GM12878 (cell line): ENCODE data around the gene LEFTY1. TPM values are rescaled to one million over a fixed set of nuclear protein-coding genes. Genes with fewer than 3 reads are reported as not detected.

Source experiments
- ATAC-seq: fragments of 200-7000 bp; cut with Tn5 transposase; 3 replicates; pipeline ENCODE4 v1.9.1; 2020; ENCODE audit warnings: mild to moderate bottlenecking, moderate library complexity
- BruUV-seq: library from RNA; stranded (reverse); fragments of 400-500 nt; replicated peaks from 2 replicates; lab custom pipeline; 2021; lab: Mats Ljungman, UMichigan
- CTCF ChIA-PET: fragments of 300-600 bp; sonication (Branson Sonifier 250); formaldehyde crosslinking; extraction: SDS; loops from one replicate; lab custom pipeline; 2021; ENCODE audit warnings: inconsistent platforms; lab: Yijun Ruan, JAX
- POLR2A ChIA-PET: fragments of 350-600 bp; formaldehyde crosslinking; extraction: SDS; loops from one replicate; lab custom pipeline; 2021; ENCODE audit warnings: inconsistent platforms; lab: Charles Lee
- RAD21 ChIA-PET: fragments of 300-600 bp; sonication (Branson Sonifier 250); formaldehyde crosslinking; loops from one replicate; lab custom pipeline; 2023; ENCODE audit warnings: antibody characterized with exemption; ENCODE audit not compliant: unreplicated experiment; lab: Charles Lee
- SMC1A ChIA-PET: fragments of 300-600 bp; sonication (Branson Sonifier 250); formaldehyde crosslinking; loops from one replicate; lab custom pipeline; 2023; ENCODE audit not compliant: unreplicated experiment, uncharacterized antibody; lab: Charles Lee
- DNase-seq: peaks from one replicate; pipeline ENCODE4 v3.0.0-alpha.2; 2011; ENCODE audit warnings: low read depth, low spot score
- FAIRE-seq: peaks from 3 replicates; lab custom pipeline; 2011; peaks lifted over from hg19 to GRCh38; lab: Jason Lieb, UNC
- H2AFZ ChIP-seq: 2 replicates; pipeline ENCODE4 v1.6.0; 2011; ENCODE audit warnings: low read depth, low read length, control low read depth; ENCODE audit not compliant: control insufficient read depth
- H3K27ac ChIP-seq: 2 replicates; pipeline ENCODE4 v1.5.1; 2011; ENCODE audit warnings: control low read depth; ENCODE audit not compliant: control insufficient read depth, insufficient read depth
- H3K27me3 ChIP-seq, 2 experiments: replicated peaks in 1 of 2; 2 replicates each; pipeline versions ENCODE4 v1.6.0 to v1.6.1; 2011; ENCODE audit warnings: low read length in 1 of 2; ENCODE audit not compliant: control insufficient read depth in 2 of 2, insufficient read depth in 2 of 2
- H3K36me3 ChIP-seq, 2 experiments: 2 replicates each; pipeline ENCODE4 v1.5.1; 2011; ENCODE audit warnings: low read length in 1 of 2; ENCODE audit not compliant: control insufficient read depth in 2 of 2, insufficient read depth in 2 of 2
- H3K4me1 ChIP-seq: 2 replicates; pipeline ENCODE4 v1.6.1; 2011; ENCODE audit warnings: mild to moderate bottlenecking, low read length, moderate library complexity, mixed read lengths; ENCODE audit not compliant: control insufficient read depth, insufficient read depth
- H3K4me2 ChIP-seq: 2 replicates; pipeline ENCODE4 v1.6.0; 2011; ENCODE audit warnings: control low read depth; ENCODE audit not compliant: control insufficient read depth, insufficient read depth
- H3K4me3 ChIP-seq: fragments of 200-600 bp; sonication (generic); 2 replicates; pipeline ENCODE4 v1.5.1; 2016
- H3K79me2 ChIP-seq: 2 replicates; pipeline ENCODE4 v1.6.0; 2011; ENCODE audit warnings: low read length; ENCODE audit not compliant: control insufficient read depth, insufficient read depth
- H3K9ac ChIP-seq: 2 replicates; pipeline ENCODE4 v1.8.0; 2011; ENCODE audit warnings: low read length, control low read depth, mixed read lengths; ENCODE audit not compliant: control insufficient read depth, insufficient read depth
- H3K9me3 ChIP-seq: replicated peaks from 3 replicates; pipeline ENCODE4 v1.5.1; 2011; ENCODE audit warnings: mild to moderate bottlenecking, low read length; ENCODE audit not compliant: control insufficient read depth, insufficient read depth
- H4K20me1 ChIP-seq: 2 replicates; pipeline ENCODE4 v1.6.0; 2011; ENCODE audit not compliant: control insufficient read depth, insufficient read depth
- ATF7 ChIP-seq: fragments of 450-650 bp; IDR thresholded peaks from 2 replicates; pipeline ENCODE4 v1.6.1; 2016; ENCODE audit warnings: low read depth, mild to moderate bottlenecking
- HCFC1 ChIP-seq: fragments of 150-350 bp; IDR thresholded peaks from 2 replicates; pipeline ENCODE4 v1.6.1; 2014; ENCODE audit warnings: low read length
- HDGF ChIP-seq: fragments of 450-650 bp; IDR thresholded peaks from 2 replicates; pipeline ENCODE4 v1.6.1; 2016; ENCODE audit warnings: antibody characterized with exemption
- IKZF2 ChIP-seq, 2 experiments: fragments of 450-650 bp; IDR thresholded peaks; 2 replicates each; pipeline ENCODE4 v1.6.1; 2017; ENCODE audit warnings: mild to moderate bottlenecking in 2 of 2, moderate library complexity in 2 of 2
- MEF2A ChIP-seq: IDR thresholded peaks from 2 replicates; pipeline ENCODE4 v1.6.1; 2011; ENCODE audit warnings: low read depth, mild to moderate bottlenecking, low read length, moderate library complexity; ENCODE audit not compliant: insufficient read depth
- NR2F1 ChIP-seq: fragments of 450-650 bp; conservative IDR thresholded peaks from 2 replicates; pipeline ENCODE4 v1.6.1; 2017; ENCODE audit warnings: mild to moderate bottlenecking
- PAX8 ChIP-seq: fragments of 450-650 bp; IDR thresholded peaks from 2 replicates; pipeline ENCODE4 v1.6.1; 2017; ENCODE audit warnings: mild to moderate bottlenecking, moderate library complexity
- RUNX3 ChIP-seq: IDR thresholded peaks from 2 replicates; pipeline ENCODE4 v1.6.1; 2012; ENCODE audit warnings: low read length, inconsistent platforms
- SMAD1 ChIP-seq: fragments of 450-650 bp; IDR thresholded peaks from 2 replicates; pipeline ENCODE4 v1.6.1; 2018; ENCODE audit warnings: mild to moderate bottlenecking, low read depth; ENCODE audit not compliant: partially characterized antibody
- SMAD5 ChIP-seq: IDR thresholded peaks from 2 replicates; pipeline ENCODE4 v1.6.1; 2016; ENCODE audit warnings: antibody characterized with exemption, low read depth
- STAT3 ChIP-seq: IDR thresholded peaks from 2 replicates; pipeline ENCODE4 v1.6.1; 2011; ENCODE audit warnings: low read depth, low read length, improper control_type of control experiment
- WRNIP1 ChIP-seq: IDR thresholded peaks from 2 replicates; pipeline ENCODE4 v1.6.1; 2011; ENCODE audit warnings: low read depth, low read length, improper control_type of control experiment, borderline replicate concordance
- ZNF274 ChIP-seq: IDR thresholded peaks from one replicate; pipeline ENCODE4 v1.8.0; 2011; ENCODE audit not compliant: insufficient read length, insufficient read depth
- WGBS: methylation state at CpG from one replicate; pipeline ENCODE4 v1.1.6; 2016; ENCODE audit warnings: low lambda C conversion rate; ENCODE audit not compliant: insufficient replicate concordance, insufficient coverage; ENCODE audit errors: missing lambda C conversion rate; 5-methylcytosine and 5-hydroxymethylcytosine counted together
- in situ Hi-C: fragments of 300-500 bp; cut with MboI; formaldehyde crosslinking; loops from 9 replicates; pipeline ENCODE4 v1.14.3; 2018; ENCODE audit warnings: mixed read lengths
- intact Hi-C: fragments of 100-400 bp; cut with micrococcal nuclease; formaldehyde crosslinking; loops from one replicate; pipeline ENCODE4 v1.14.2; 2022; ENCODE audit not compliant: unreplicated experiment
- polyA plus RNA-seq, 11 experiments: library from polyadenylated mRNA; depleted of rRNA in 4 of 11; unstranded in 6 of 11; stranded (reverse) in 5 of 11; fragments of >200 nt; fragmentation: Nextera tagmentation in 4 of 11; fragmentation: Illumina TruSeq in 1 of 11; extraction: Ambion mirVana in 4 of 11; extraction: Trizol in 1 of 11; gene quantifications; 1 replicate in 1 of 11; 2 replicates in 10 of 11; pipeline versions ENCODE4 v1.2.1 to v1.2.3, GENCODE V29; 2011 to 2016; ENCODE audit warnings: inconsistent platforms in 2 of 11, missing spikeins in 2 of 11, low read depth in 1 of 11
- total RNA-seq, 4 experiments: library from RNA; depleted of rRNA in 3 of 4; stranded (reverse); fragments of >200 nt in 3 of 4; fragmentation: Illumina TruSeq in 1 of 4; extraction: Trizol in 1 of 4; gene quantifications; 2 replicates each; pipeline versions ENCODE4 v1.2.1 to v1.2.3, GENCODE V29; 2013 to 2021
- TF ChIP-seq, protein P1 (sequence below): IDR thresholded peaks from 2 replicates; pipeline ENCODE4 v1.6.1; 2011; ENCODE audit warnings: borderline replicate concordance, low read depth, mild to moderate bottlenecking, moderate library complexity, mixed read lengths, low read length; ENCODE audit not compliant: insufficient read depth; ENCODE audit errors: extremely low read length
- TF ChIP-seq, protein P2 (sequence below): fragments of 450-650 bp; formaldehyde crosslinking; IDR thresholded peaks from 2 replicates; pipeline ENCODE4 v1.5.0; 2022; ENCODE audit warnings: mild to moderate bottlenecking, missing genetic modification characterization
- TF ChIP-seq, protein P3 (sequence below): fragments of 450-650 bp; IDR thresholded peaks from 2 replicates; pipeline ENCODE4 v1.6.1; 2017; ENCODE audit warnings: mild to moderate bottlenecking, moderate library complexity

LEFTY1 gene
- total and polyA plus RNA-seq, 10 of the 15 experiments (the other 5 are each of a cell fraction or from before 2014, with no cell fraction given): 0.06 TPM; not detected in 8

DNA sequence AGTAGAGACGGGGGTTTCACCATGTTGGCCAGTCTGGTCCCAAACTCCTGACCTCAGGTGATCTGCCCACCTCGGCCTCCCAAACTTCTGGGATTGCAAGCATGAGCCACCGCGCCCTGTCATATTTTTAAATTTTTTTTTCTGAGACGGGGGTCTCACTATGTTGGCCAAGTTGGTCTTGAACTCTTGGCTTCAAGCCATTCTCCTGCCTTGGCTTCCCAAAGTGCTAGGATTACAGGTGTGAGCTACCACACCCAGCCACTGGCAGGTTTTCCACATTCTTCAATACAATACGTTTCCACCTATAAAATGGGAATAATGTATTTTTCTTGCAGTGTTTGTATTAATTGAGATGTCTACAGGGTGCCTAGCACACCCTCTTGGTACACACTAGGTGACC, 3.4 kb upstream of the LEFTY1 start (continued):
- TF ChIP-seq PAX8 (no peak), STAT3 (no peak), IKZF2 (IDR thresholded peaks at IDR 0.05) (no peak), MEF2A (no peak), WRNIP1 (no peak), ATF7 (no peak), HCFC1 (no peak)

DNA sequence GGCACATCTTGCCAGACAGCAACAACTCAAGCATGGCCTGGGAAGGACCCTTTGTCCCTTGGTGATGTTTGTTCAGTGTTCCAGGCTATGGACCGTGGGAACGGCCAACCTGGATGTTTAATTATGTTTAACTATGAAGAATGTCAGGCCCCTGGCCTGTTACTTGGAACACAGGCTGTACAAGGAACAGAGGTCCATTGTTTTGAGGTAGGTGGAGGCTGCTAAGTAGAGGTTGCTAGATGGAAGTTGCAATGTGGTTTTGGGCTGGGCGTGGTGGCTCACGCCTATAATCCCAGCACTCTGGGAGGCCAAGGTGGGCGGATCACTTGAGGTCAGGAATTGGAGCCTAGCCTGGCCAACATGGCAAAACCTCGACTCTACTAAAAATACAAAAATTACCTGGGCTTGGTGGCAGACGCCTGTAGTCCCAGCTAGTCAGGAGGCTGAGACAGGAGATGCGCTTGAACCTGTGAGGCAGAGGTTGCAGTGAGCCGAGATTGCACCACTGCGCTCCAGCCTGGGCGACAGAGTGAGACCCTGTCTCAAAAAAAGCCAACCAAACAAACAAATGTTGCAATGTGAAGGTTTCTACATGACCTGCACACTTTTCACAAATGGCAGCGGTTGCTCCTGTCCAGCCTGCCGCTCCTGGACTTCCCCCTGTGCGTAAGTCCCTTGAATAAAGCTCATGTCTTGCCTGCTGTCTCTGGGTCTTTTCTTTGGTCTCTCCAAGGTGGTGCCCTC, 2.5 kb upstream of the LEFTY1 start:
- WGBS: 68% methylated on average over 14 of the region's 14 CpGs
- intact Hi-C loops (no loop called here), in situ Hi-C loops (no loop called here)
- Histone ChIP-seq H3K9me3 (no peaks in the 10 kb centered on the region), H3K36me3 (no peaks in the 10 kb centered on the region), H3K27me3 (no peaks in the 10 kb centered on the region), H3K4me1 (peaks cover 1% of the 10 kb centered on the region), H3K4me2 (no peak overlapping the region), H2AFZ (no peak overlapping the region), H3K4me3 (no peak overlapping the region), H3K9ac (no peak overlapping the region), H3K79me2 (no peaks in the 10 kb centered on the region), H4K20me1 (no peaks in the 10 kb centered on the region), H3K27ac (no peak overlapping the region)
- CTCF ChIA-PET: no interaction called here
- FAIRE-seq: no peak
- POLR2A ChIA-PET: no interaction called here
- BruUV-seq: no TSS peak
- SMC1A ChIA-PET: no interaction called here
- DNase-seq: no peak
- ATAC-seq: no peak
- RAD21 ChIA-PET: no interaction called here
- TF ChIP-seq HDGF (no peak), NR2F1 (no peak), ZNF274 (no peak), RUNX3 (no peak), SMAD5 (no peak), SMAD1 (no peak)
- TF ChIP-seq, protein P1, sequence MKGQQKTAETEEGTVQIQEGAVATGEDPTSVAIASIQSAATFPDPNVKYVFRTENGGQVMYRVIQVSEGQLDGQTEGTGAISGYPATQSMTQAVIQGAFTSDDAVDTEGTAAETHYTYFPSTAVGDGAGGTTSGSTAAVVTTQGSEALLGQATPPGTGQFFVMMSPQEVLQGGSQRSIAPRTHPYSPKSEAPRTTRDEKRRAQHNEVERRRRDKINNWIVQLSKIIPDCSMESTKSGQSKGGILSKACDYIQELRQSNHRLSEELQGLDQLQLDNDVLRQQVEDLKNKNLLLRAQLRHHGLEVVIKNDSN: no peak
- TF ChIP-seq, protein P2, sequence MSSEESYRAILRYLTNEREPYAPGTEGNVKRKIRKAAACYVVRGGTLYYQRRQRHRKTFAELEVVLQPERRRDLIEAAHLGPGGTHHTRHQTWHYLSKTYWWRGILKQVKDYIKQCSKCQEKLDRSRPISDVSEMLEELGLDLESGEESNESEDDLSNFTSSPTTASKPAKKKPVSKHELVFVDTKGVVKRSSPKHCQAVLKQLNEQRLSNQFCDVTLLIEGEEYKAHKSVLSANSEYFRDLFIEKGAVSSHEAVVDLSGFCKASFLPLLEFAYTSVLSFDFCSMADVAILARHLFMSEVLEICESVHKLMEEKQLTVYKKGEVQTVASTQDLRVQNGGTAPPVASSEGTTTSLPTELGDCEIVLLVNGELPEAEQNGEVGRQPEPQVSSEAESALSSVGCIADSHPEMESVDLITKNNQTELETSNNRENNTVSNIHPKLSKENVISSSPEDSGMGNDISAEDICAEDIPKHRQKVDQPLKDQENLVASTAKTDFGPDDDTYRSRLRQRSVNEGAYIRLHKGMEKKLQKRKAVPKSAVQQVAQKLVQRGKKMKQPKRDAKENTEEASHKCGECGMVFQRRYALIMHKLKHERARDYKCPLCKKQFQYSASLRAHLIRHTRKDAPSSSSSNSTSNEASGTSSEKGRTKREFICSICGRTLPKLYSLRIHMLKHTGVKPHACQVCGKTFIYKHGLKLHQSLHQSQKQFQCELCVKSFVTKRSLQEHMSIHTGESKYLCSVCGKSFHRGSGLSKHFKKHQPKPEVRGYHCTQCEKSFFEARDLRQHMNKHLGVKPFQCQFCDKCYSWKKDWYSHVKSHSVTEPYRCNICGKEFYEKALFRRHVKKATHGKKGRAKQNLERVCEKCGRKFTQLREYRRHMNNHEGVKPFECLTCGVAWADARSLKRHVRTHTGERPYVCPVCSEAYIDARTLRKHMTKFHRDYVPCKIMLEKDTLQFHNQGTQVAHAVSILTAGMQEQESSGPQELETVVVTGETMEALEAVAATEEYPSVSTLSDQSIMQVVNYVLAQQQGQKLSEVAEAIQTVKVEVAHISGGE: no peak
- TF ChIP-seq, protein P3, sequence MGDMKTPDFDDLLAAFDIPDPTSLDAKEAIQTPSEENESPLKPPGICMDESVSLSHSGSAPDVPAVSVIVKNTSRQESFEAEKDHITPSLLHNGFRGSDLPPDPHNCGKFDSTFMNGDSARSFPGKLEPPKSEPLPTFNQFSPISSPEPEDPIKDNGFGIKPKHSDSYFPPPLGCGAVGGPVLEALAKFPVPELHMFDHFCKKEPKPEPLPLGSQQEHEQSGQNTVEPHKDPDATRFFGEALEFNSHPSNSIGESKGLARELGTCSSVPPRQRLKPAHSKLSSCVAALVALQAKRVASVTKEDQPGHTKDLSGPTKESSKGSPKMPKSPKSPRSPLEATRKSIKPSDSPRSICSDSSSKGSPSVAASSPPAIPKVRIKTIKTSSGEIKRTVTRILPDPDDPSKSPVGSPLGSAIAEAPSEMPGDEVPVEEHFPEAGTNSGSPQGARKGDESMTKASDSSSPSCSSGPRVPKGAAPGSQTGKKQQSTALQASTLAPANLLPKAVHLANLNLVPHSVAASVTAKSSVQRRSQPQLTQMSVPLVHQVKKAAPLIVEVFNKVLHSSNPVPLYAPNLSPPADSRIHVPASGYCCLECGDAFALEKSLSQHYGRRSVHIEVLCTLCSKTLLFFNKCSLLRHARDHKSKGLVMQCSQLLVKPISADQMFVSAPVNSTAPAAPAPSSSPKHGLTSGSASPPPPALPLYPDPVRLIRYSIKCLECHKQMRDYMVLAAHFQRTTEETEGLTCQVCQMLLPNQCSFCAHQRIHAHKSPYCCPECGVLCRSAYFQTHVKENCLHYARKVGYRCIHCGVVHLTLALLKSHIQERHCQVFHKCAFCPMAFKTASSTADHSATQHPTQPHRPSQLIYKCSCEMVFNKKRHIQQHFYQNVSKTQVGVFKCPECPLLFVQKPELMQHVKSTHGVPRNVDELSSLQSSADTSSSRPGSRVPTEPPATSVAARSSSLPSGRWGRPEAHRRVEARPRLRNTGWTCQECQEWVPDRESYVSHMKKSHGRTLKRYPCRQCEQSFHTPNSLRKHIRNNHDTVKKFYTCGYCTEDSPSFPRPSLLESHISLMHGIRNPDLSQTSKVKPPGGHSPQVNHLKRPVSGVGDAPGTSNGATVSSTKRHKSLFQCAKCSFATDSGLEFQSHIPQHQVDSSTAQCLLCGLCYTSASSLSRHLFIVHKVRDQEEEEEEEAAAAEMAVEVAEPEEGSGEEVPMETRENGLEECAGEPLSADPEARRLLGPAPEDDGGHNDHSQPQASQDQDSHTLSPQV: no peak
